CD4-positive, alpha-beta T cell treated with Interleukin-12 subunit alpha and Interleukin-12 subunit beta, for 1 hour (primary cell): ENCODE data around the gene TEC.
"Not testable (repeated sequence)": the region's sequence is repeated elsewhere in the genome, so short reads cannot be mapped to it uniquely, and the experiment has no call there.

Experiments used
- DNase-seq: peaks from one replicate; pipeline ENCODE4 v3.0.0-alpha.2; 2020

The TEC gene

DNA sequence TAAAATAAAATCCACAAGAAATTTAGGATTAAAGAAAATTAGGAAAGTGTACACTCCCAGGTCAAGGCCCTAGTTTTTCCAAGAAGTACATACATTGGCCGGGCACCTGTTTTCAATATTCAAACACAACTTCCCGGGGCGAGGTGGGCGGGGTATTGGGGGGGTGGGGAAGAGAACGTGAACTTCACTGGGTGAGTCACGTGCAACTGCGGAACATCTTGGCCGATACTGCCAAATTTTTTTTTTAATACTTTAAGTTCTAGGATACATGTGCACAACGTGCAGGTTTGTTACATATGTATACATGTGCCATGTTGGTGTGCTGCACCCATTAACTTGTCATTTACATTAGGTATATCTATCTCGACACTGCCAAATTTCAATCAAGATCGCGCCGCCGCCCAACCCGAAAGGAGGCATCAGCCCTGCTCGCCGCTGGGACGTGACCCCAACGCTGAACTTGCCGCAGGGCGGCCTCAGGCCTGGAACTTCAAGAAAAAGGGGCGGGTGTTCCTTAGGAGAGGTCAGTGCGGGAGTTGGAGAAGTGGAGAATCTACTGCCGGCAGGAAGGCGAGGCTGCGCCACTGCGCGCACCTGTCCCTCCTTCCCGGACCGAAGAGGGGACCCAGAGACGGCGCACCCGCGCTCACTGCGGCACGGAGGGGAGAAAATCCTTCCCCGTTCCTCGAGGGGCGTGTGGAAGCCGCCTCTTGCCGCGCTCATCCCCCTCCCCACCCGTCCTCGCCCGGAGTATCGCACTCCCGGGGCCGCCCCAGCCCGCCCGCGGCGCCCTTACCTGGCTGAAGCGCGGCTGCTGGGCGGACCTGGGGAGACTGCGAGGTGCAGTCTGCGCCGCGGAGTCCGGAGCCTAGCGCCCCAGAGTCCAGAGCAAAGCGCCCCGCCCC, at the start of gene TEC:
Gene TEC (minus strand): TSS at position 883 of the 905 bp plus-strand sequence. CDS start 41,224 bp downstream, outside the sequence.
- peak; percentile 23 for DNase-seq

GRCh38 chr4:48315728-48316630, 46.3 kb upstream of the TEC start:
- DNase-seq = peak; percentile 52

GRCh38 chr4:48314746-48315145, 45.1 kb upstream of the TEC start:
- DNase-seq = not testable (repeated sequence)

DNA sequence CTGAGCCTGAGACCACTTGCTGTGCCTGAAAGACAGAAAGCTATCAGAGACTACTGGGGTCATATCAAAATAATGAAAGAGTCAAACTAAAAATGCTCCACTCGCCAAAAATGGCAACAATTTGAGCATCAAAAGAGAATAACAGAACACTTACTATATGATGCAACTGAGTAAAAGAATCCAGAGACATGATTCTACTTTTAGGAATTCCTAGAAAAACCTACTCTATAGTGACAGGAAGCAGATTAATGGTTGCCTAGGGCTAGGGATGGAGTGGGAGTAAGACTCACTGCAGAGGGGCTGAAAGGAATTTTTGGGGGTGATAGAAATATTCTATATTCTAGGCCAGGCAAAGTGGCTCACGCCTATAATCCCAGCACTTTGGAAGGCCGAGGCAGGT, 42.3 kb upstream of the TEC start:
- DNase-seq = no peak

GRCh38 chr4:48308901-48309300, 39.3 kb upstream of the TEC start:
- DNase-seq = no peak

- no peak for DNase-seq
Observed at GRCh38 chr4:48307528-48307927, 37.9 kb upstream of the TEC start.

GRCh38 chr4:48305508-48305907, 35.9 kb upstream of the TEC start:
- no peak for DNase-seq

GRCh38 chr4:48300004-48300403, 30.4 kb upstream of the TEC start:
- DNase-seq = no peak

- no peak for DNase-seq
Observed at GRCh38 chr4:48299560-48299959, 29.9 kb upstream of the TEC start.

DNA sequence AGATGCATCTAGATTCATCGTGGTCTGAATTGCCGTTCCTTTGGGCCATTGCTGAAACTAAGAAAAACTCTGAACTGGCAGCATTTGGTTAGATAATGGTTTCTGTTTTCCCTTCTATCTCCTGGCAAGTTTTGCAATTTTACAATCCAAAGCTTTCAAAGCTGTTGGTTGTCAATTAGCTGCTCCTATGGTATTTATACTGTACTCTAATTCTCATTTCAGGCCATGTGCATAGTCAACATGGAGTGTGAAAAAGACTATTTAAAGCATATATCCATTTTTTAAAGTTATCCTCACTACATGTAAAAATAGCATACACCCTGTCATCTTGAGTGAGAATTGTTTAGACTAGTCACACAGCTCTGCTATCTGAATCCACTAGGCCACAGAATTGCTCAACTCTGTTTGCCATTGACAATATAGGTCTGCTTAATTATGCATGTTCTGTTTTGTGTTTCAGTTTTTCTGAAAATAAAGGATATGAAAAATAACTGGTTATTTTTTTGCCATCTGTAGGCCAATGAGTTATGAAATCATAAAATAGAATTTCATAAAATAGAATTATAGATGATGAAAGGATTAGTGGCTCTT, 27.7 kb upstream of the TEC start:
- DNase-seq = no peak

DNA sequence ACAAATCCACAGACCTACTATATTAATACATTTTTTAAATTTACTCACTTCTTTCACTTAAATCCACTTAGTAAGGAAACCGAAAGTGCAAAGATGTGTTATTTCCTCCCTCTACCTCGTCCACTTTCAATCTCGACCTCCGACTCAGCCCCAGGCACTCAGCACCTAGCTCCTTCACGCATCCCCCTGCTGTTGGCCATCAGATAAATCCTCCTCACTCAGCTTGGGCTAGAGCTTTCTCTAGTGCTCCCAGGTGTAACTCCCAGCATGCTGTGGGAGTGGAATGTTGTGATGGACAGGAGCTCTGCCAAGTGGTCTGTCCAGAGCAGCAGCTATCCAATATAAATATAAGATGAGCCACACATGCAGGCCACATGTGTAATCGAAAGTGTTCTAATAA, 26.7 kb upstream of the TEC start:
- DNase-seq = peak; percentile 18

- no peak for DNase-seq
Observed at GRCh38 chr4:48295116-48295515, 25.5 kb upstream of the TEC start.

DNA sequence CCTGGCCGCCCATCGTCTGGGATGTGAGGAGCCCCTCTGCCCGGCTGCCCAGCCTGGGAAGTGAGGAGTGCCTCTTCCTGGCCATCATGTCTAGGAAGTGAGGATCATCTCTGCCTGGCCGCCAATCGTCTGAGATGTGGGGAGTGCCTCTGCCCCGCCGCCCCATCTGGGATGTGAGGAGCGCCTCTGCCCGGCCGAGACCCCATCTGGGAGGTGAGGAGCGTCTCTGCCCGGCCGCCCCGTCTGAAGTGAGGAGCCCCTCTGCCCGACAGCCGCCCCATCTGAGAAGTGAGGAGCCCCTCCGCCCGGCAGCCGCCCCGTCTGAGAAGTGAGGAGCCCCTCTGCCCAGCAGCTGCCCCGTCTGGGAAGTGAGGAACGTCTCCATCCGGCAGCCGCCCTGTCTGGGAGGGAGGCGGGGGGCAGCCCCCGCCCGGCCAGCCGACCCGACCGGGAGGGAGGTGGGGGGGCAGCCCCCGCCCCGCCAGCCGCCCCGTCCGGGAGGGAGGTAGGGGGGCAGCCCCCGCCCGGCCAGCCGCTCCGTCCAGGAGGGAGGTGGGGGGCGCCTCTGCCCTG, 22.7 kb upstream of the TEC start:
- not testable (repeated sequence) for DNase-seq

GRCh38 chr4:48290146-48290772, 20.6 kb upstream of the TEC start:
- peak; percentile 19 for DNase-seq

DNA sequence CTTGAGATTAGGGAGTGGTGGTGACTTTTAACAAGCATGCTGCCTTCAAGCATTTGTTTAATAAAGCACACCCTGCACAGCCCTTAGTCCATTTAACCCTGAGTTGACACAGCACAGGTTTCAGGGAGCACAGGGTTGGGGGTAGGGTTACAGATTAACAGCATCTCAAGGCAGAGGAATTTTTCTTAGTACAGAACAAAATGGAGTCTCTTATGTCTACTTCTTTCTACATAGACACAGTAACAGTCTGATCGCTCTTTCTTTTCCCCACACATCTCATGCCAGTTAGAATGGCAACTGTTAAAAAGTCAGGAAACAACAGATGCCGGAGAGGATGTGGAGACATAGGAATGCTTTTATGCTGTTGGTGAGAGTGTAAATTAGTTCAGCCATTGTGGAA, 16.4 kb upstream of the TEC start:
- not testable (repeated sequence) for DNase-seq

DNA sequence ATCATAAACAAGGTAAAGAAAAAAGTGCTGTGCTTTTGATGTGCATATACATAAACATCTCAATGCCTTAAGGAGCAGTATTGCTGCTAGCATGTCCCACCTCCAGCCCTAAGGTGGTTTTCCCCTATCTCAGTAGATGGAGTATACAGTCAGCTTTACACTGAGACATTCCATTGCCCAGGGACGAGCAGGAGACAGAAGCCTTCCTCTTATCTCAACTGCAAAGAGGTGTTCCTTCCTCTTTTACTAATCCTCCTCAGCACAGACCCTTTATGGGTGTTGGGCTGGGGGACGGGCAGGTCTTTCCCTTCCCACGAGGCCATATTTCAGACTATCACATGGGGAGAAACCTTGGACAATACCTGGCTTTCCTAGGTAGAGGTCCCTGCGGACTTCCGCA, 16.0 kb upstream of the TEC start:
- DNase-seq = not testable (repeated sequence)

- DNase-seq = no peak
Observed at GRCh38 chr4:48275686-48276085, 6.0 kb upstream of the TEC start.

DNA sequence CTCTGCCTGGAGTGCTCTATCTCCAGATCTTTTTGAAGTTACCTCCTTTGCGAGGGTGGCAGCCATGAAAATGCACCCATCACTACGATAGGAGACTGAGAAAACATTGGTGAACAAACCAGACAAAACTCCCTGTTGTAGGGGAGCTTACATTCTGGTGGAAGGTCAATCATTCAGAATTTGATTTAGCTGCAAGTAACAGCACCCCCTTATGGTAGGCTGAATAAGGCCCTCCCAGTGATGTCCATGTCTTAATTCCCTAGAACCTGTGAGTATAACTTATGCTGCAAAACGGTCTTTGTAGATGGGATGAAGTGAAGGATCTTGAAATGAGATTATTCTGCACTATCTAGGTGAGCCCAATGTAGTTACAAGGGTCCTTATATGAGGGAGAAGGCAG, 5.6 kb upstream of the TEC start:
- DNase-seq = peak; percentile 34

GRCh38 chr4:48271626-48272025, 2.0 kb upstream of the TEC start:
- no peak for DNase-seq

- DNase-seq = no peak
Observed at GRCh38 chr4:48270951-48271473, 1.4 kb upstream of the TEC start.

- no peak for DNase-seq
Observed at GRCh38 chr4:48270523-48270897, 872 bp upstream of the TEC start.

GRCh38 chr4:48269861-48270522, 354 bp upstream of the TEC start:
- peak; percentile 86 for DNase-seq
